Heart left ventricle (tissue), 16 donors: ENCODE measurements around the gene INHBC. TPM values are rescaled to one million over a fixed set of nuclear protein-coding genes. Genes with fewer than 3 reads are reported as not detected.

ENCODE experiments used
- ATAC-seq, 4 donors: fragments of 200-7000 bp; cut with Tn5 transposase; one replicate each; pipeline ENCODE4 v1.9.1; 2020 to 2022; ENCODE audit warnings: moderate library complexity in 4 of 4, mild to moderate bottlenecking in 3 of 4, moderate number of reproducible peaks in 1 of 4
- DNase-seq, 5 donors: peaks; one replicate each; pipeline ENCODE4 v3.0.0-alpha.2; 2020
- H3K27ac ChIP-seq, 12 donors: fragments of 200-600 bp; sonication (generic) in 4 of 12; one replicate each; pipeline versions ENCODE4 v1.5.0 to v1.8.0; 2016 to 2022; ENCODE audit warnings: mild to moderate bottlenecking in 2 of 12
- H3K27me3 ChIP-seq, 9 donors: fragments of 200-600 bp; sonication (generic) in 2 of 9; one replicate each; pipeline versions ENCODE4 v1.5.1 to v1.8.0; 2016 to 2022; ENCODE audit warnings: mild to moderate bottlenecking in 3 of 9
- H3K36me3 ChIP-seq, 9 donors: fragments of 200-600 bp; sonication (generic) in 2 of 9; one replicate each; pipeline versions ENCODE4 v1.5.0 to v1.8.0; 2018 to 2022; ENCODE audit warnings: mild to moderate bottlenecking in 2 of 9
- H3K4me1 ChIP-seq, 12 donors: fragments of 200-600 bp; sonication (generic) in 4 of 12; one replicate each; pipeline versions ENCODE4 v1.5.0 to v1.8.0; 2016 to 2022; ENCODE audit warnings: mild to moderate bottlenecking in 3 of 12
- H3K4me3 ChIP-seq, 12 donors: fragments of 200-600 bp; sonication (generic) in 4 of 12; one replicate each; pipeline versions ENCODE4 v1.5.0 to v1.8.0; 2017 to 2022; ENCODE audit warnings: mild to moderate bottlenecking in 9 of 12, moderate library complexity in 4 of 12
- H3K9me3 ChIP-seq, 12 donors: fragments of 200-600 bp; sonication (generic) in 4 of 12; one replicate each; pipeline versions ENCODE4 v1.5.0 to v1.8.0; 2016 to 2022; ENCODE audit warnings: mild to moderate bottlenecking in 1 of 12
- CTCF ChIP-seq, 12 donors: fragments of 200-600 bp; sonication (generic) in 4 of 12; IDR thresholded peaks; one replicate each; pipeline versions ENCODE4 v1.5.0 to v1.8.0; 2018 to 2022; ENCODE audit warnings: antibody characterized with exemption in 12 of 12, mild to moderate bottlenecking in 5 of 12
- POLR2A ChIP-seq, 2 donors: fragments of 450-650 bp; IDR thresholded peaks; one replicate each; pipeline ENCODE4 v1.6.1; 2017; ENCODE audit warnings: antibody characterized with exemption in 2 of 2, mild to moderate bottlenecking in 2 of 2, moderate library complexity in 2 of 2
- WGBS, 4 donors: extraction: QIAGEN DNeasy Blood & Tissue Kit in 2 of 4; methylation state at CpG; one replicate each; pipeline versions ENCODE4 v1.1.5 to v1.1.7; 2013 to 2018; 5-methylcytosine and 5-hydroxymethylcytosine counted together
- intact Hi-C, 10 donors: fragments of 100-400 bp; cut with DNase I; formaldehyde crosslinking; loops; one replicate each; pipeline versions ENCODE4 v1.11.1 to v1.14.2; 2022
- polyA plus RNA-seq, 2 donors: library from polyadenylated mRNA; stranded (reverse); fragments of 200-250 nt; gene quantifications; one replicate each; pipeline ENCODE4 v1.2.3, GENCODE V29; 2013
- total RNA-seq, 9 donors: library from RNA; depleted of rRNA in 2 of 9; stranded (reverse); fragments of >200 nt in 2 of 9; fragmentation: NEBNext Ultra II Directional in 3 of 9; extraction: Animal tissue kit (Norgen Biotek cat#: 25700) in 3 of 9; gene quantifications; one replicate each; pipeline versions ENCODE4 v1.1.0 to v1.2.4, GENCODE V29; 2016 to 2023
- donor health status: ischemic (EF 13 %, LVEDD 7.1; RV severe dilation, severe dysfunction).
- donor health status: healthy with polysubstance abuse.
- donor health status: DM: no; HTN: yes; CAD: no.
- donor health status: DM: no; HTN: no; CAD: no.
- donor health status: ischemic (EF 25% LVEDD 6.9; RV normal size, moderate dysfunction).
- donor health status: ischemic (EF 25% LVEDD 5.7; RV mildly dilated, moderate dysfunction).
- donor health status: healthy.
- donor health status: DM: yes; HTN: yes; CAD: no.
- donor health status: ischemic (EF 35%, LVEDD 5.7; RV mildly dilated, moderate dysfunction).
- donor health status: nonischemic (EF 11% LVEDD 7.7; RV severe dilation, severe dysfunction).
- donor health status: DM: yes; HTN: yes; CAD: no.
- donor health status: PGD.
- donor health status: ischemic (EF 29% LVEDD 5.4; RV normal size, mild dysfunction).
- donor health status: nonischemic (EF 23%, LVEDD 6.1; RV moderate dilation, normal function).

INHBC gene
- total and polyA plus RNA-seq, 11 donors = 0.03 to 0.27 TPM; not detected in 9

- intact Hi-C loops = loop anchor here in 4 of 10 donors (2.0 to 10.0 kb wide), 4 partner anchors 150 to 245 kb away; partner anchors contain the start of gene NXPH4 (in 1 of the 4)
- no peak overlapping the region for H3K27ac ChIP-seq
- peak in 1 of 5 donors; percentile 10 for DNase-seq
- no peaks in the 10 kb centered on the region for H3K36me3 ChIP-seq
- peaks cover 0 to 55% (median 26%) of the 10 kb centered on the region in 12 donors for H3K4me1 ChIP-seq
- 87 to 89% (median 89%) methylated on average over 6 of the region's 6 CpGs for WGBS, 4 donors
- no peak overlapping the region for H3K4me3 ChIP-seq
- no peak for TF ChIP-seq POLR2A (IDR thresholded peaks at IDR 0.05)
- TF ChIP-seq CTCF (IDR thresholded peaks at IDR 0.05) = no peak
- peaks cover 0 to 9% (median 0%) of the 10 kb centered on the region in 9 donors for H3K27me3 ChIP-seq
- no peaks in the 10 kb centered on the region for H3K9me3 ChIP-seq
- ATAC-seq = no peak
These were observed 22.3 kb downstream of the INHBC start for GRCh38 chr12:57456737-57457490.

GRCh38 chr12:57458665-57459054, 24.1 kb downstream of the INHBC start:
- no peak for TF ChIP-seq POLR2A (IDR thresholded peaks at IDR 0.05)
- TF ChIP-seq CTCF (IDR thresholded peaks at IDR 0.05) = no peak
- Histone ChIP-seq H3K4me1 (peaks cover 0 to 54% (median 28%) of the 10 kb centered on the region in 12 donors), H3K27ac (peak overlapping the region in 11 of 12 donors; percentile 50 to 87 (median 80)), H3K9me3 (no peaks in the 10 kb centered on the region), H3K4me3 (peak overlapping the region in 11 of 12 donors; percentile 53 to 82 (median 69)), H3K36me3 (no peaks in the 10 kb centered on the region), H3K27me3 (peaks cover 0 to 9% (median 0%) of the 10 kb centered on the region in 9 donors)
- WGBS, 4 donors = 30 to 37% (median 32%) methylated on average over 3 of the region's 3 CpGs
- intact Hi-C loops = loop anchor here in 3 of 10 donors (5.0 to 10.0 kb wide), 3 partner anchors 166 to 246 kb away; partner anchors contain the start of gene NXPH4 (in 1 of the 3)
- DNase-seq = no peak
- ATAC-seq = no peak

GRCh38 chr12:57459055-57459749, 24.6 kb downstream of the INHBC start:
- 0 to 1% (median 0%) methylated on average over 20 to 24 of the region's 24 CpGs for WGBS, 4 donors
- peak overlapping the region; percentile 35 to 82 (median 68) for H3K4me3 ChIP-seq
- DNase-seq = peak; percentile 93 to 95 (median 94)
- peaks cover 0 to 54% (median 28%) of the 10 kb centered on the region in 12 donors for H3K4me1 ChIP-seq
- H3K27ac ChIP-seq = peak overlapping the region in 11 of 12 donors; percentile 50 to 87 (median 80)
- H3K9me3 ChIP-seq = no peaks in the 10 kb centered on the region
- TF ChIP-seq POLR2A (IDR thresholded peaks at IDR 0.05) (peak in 1 of 2 donors; percentile 38), CTCF (IDR thresholded peaks at IDR 0.05) (peak; percentile 89 to 98 (median 94))
- intact Hi-C loops = loop anchor here in 3 of 10 donors (5.0 to 10.0 kb wide), 3 partner anchors 166 to 247 kb away; partner anchors contain the start of gene NXPH4 (in 1 of the 3)
- H3K27me3 ChIP-seq = peaks cover 0 to 9% (median 0%) of the 10 kb centered on the region in 9 donors
- H3K36me3 ChIP-seq = no peaks in the 10 kb centered on the region
- ATAC-seq = peak; percentile 73 to 83 (median 76)
